ENCODE measurements around the gene VHLL. TPM values are rescaled to one million over a fixed set of nuclear protein-coding genes. Genes with fewer than 3 reads are reported as not detected.
A peak's percentile ranks its signal among the peaks of the same experiment; 100 is the strongest.

Gene VHLL
- total RNA-seq, 2 donors from 2014 or later, result not detected

GRCh38 chr1:156284112-156284511 is 15.0 kb downstream of the VHLL start, which contains the start of gene TMEM79:
Gene TMEM79, plus strand, starts transcription at chr1:156284325. Its CDS starts 902 bp downstream, at chr1:156285227.
- no peak within 1 kb of the TSS for H3K27ac ChIP-seq (ENCODE audit: low read depth, low read length)
- Mint-ChIP-seq H3K4me1 (peaks cover 14% of the 10 kb centered on the region), H3K9me3 (no peaks in the 10 kb centered on the region), H3K4me3 (peak within 1 kb of the TSS; percentile 95), H3K27me3 (ENCODE audit: insufficient read depth) (no peaks in the 10 kb centered on the region), H3K36me3 (ENCODE audit: low read depth) (peaks cover 5% of the 10 kb centered on the region), H3K27ac (peak within 1 kb of the TSS; percentile 89)
- peak within 1 kb of the TSS; percentile 82 for H3K9ac ChIP-seq (ENCODE audit: extremely low read depth, low read length, poor library complexity, severe bottlenecking)
- 90 to 93% methylated on average over 5 to 7 of the region's 7 CpGs for WGBS, 2 experiments (ENCODE audit: insufficient coverage in 1 of 2, insufficient read length in 1 of 2)
- peaks cover 6% of the 10 kb centered on the region for H3K4me1 ChIP-seq (ENCODE audit: control insufficient read depth, insufficient read depth, low read length)
- no peaks in the 10 kb centered on the region for H3K27me3 ChIP-seq (ENCODE audit: control insufficient read depth, insufficient read depth, low read length, poor library complexity, severe bottlenecking)
- peaks cover 17% of the 10 kb centered on the region for H3K36me3 ChIP-seq (ENCODE audit: control insufficient read depth, insufficient read depth, low read length)
- DNase-seq, result no peak
- no peak for TF ChIP-seq CTCF (conservative IDR thresholded peaks at IDR 0.05)
- peak within 1 kb of the TSS; percentile 90 for H3K4me3 ChIP-seq (ENCODE audit: low read length)
- no peaks in the 10 kb centered on the region for H3K9me3 ChIP-seq (ENCODE audit: control insufficient read depth, low read length)

- Mint-ChIP-seq H3K9me3 (no peaks in the 10 kb centered on the region), H3K4me3 (peak overlapping the region; percentile 95), H3K4me1 (peaks cover 14% of the 10 kb centered on the region), H3K36me3 (ENCODE audit: low read depth) (peaks cover 4% of the 10 kb centered on the region), H3K27me3 (ENCODE audit: insufficient read depth) (no peaks in the 10 kb centered on the region), H3K27ac (peak overlapping the region; percentile 89)
- DNase-seq, result no peak
- 100% methylated on average over 1 of the region's 1 CpG; no CpG with 5 or more reads in 1 of the 2 experiments for WGBS, 2 experiments (ENCODE audit: insufficient coverage in 1 of 2, insufficient read length in 1 of 2)
- peak overlapping the region; percentile 90 for H3K4me3 ChIP-seq (ENCODE audit: low read length)
- H3K4me1 ChIP-seq (ENCODE audit: control insufficient read depth, insufficient read depth, low read length), result peaks cover 6% of the 10 kb centered on the region
- no peaks in the 10 kb centered on the region for H3K27me3 ChIP-seq (ENCODE audit: control insufficient read depth, insufficient read depth, low read length, poor library complexity, severe bottlenecking)
- H3K27ac ChIP-seq (ENCODE audit: low read depth, low read length), result no peak overlapping the region
- H3K36me3 ChIP-seq (ENCODE audit: control insufficient read depth, insufficient read depth, low read length), result peaks cover 20% of the 10 kb centered on the region
- H3K9me3 ChIP-seq (ENCODE audit: control insufficient read depth, low read length), result no peaks in the 10 kb centered on the region
- peak overlapping the region; percentile 82 for H3K9ac ChIP-seq (ENCODE audit: extremely low read depth, low read length, poor library complexity, severe bottlenecking)
- no peak for TF ChIP-seq CTCF (conservative IDR thresholded peaks at IDR 0.05)
Measured at GRCh38 chr1:156283521-156283920, 15.6 kb downstream of the VHLL start.

- H3K27ac Mint-ChIP-seq, result peak within 1 kb of the TSS; percentile 89
- Histone ChIP-seq H3K27ac (ENCODE audit: low read depth, low read length) (peak within 1 kb of the TSS; percentile 88), H3K4me1 (ENCODE audit: control insufficient read depth, insufficient read depth, low read length) (peaks cover 6% of the 10 kb centered on the region), H3K4me3 (ENCODE audit: low read length) (peak within 1 kb of the TSS; percentile 90), H3K27me3 (ENCODE audit: control insufficient read depth, insufficient read depth, low read length, poor library complexity, severe bottlenecking) (no peaks in the 10 kb centered on the region), H3K36me3 (ENCODE audit: control insufficient read depth, insufficient read depth, low read length) (peaks cover 29% of the 10 kb centered on the region), H3K9me3 (ENCODE audit: control insufficient read depth, low read length) (no peaks in the 10 kb centered on the region), H3K9ac (ENCODE audit: extremely low read depth, low read length, poor library complexity, severe bottlenecking) (peak within 1 kb of the TSS; percentile 82)
- H3K27me3 Mint-ChIP-seq (ENCODE audit: insufficient read depth), result no peaks in the 10 kb centered on the region
- H3K36me3 Mint-ChIP-seq (ENCODE audit: low read depth), result peaks cover 13% of the 10 kb centered on the region
- no peak for TF ChIP-seq CTCF (conservative IDR thresholded peaks at IDR 0.05)
- WGBS, 2 experiments (ENCODE audit: insufficient coverage in 1 of 2, insufficient read length in 1 of 2), result 0% methylated on average over 13 to 50 of the region's 50 CpGs
- H3K9me3 Mint-ChIP-seq, result no peaks in the 10 kb centered on the region
- peak within 1 kb of the TSS; percentile 95 for H3K4me3 Mint-ChIP-seq
- peak; percentile 98 for DNase-seq
- peaks cover 14% of the 10 kb centered on the region for H3K4me1 Mint-ChIP-seq
Measured at GRCh38 chr1:156282479-156283222, 16.5 kb downstream of the VHLL start, which contains the start of gene SMG5. Gene SMG5, minus strand, starts transcription at chr1:156282825. Its CDS starts 145 bp downstream, at chr1:156282680.

Measured in endodermal cell (in vitro differentiated cells).